Thyroid gland (tissue), 4 donors: ENCODE results near the gene AGBL4. TPM values are rescaled to one million over a fixed set of nuclear protein-coding genes. Genes with fewer than 3 reads are reported as not detected.

Experiments
- DNase-seq, 2 donors: peaks; one replicate each; pipeline ENCODE4 v3.0.0-alpha.2; 2019
- H3K27ac ChIP-seq, 3 donors: fragments of 200-600 bp; sonication (generic); 1 replicate in 2 of 3; 2 replicates in 1 of 3; pipeline ENCODE4 v1.5.1; 2016 to 2019; ENCODE audit warnings: mild to moderate bottlenecking in 1 of 3, moderate library complexity in 1 of 3
- H3K27me3 ChIP-seq: fragments of 200-600 bp; sonication (generic); one replicate; pipeline ENCODE4 v1.5.1; 2019
- H3K36me3 ChIP-seq, 2 donors: fragments of 200-600 bp; sonication (generic); one replicate each; pipeline ENCODE4 v1.5.1; 2016 to 2019
- H3K4me1 ChIP-seq, 2 donors: fragments of 200-600 bp; sonication (generic); one replicate each; pipeline ENCODE4 v1.5.1; 2017 to 2019
- H3K4me3 ChIP-seq, 3 donors: fragments of 200-600 bp; sonication (generic); replicated peaks in 1 of 3; 1 replicate in 2 of 3; 2 replicates in 1 of 3; pipeline ENCODE4 v1.5.1; 2016; ENCODE audit warnings: mild to moderate bottlenecking in 1 of 3
- H3K9me3 ChIP-seq: fragments of 200-600 bp; sonication (generic); one replicate; pipeline ENCODE4 v1.5.1; 2017
- CTCF ChIP-seq, 6 experiments: fragments of 200-600 bp in 3 of 6; fragments of 450-650 bp in 3 of 6; sonication (generic) in 3 of 6; IDR thresholded peaks; one replicate each; pipeline ENCODE4 v1.5.1; 2016 to 2019; ENCODE audit warnings: antibody characterized with exemption in 6 of 6, mild to moderate bottlenecking in 2 of 6, inconsistent platforms in 1 of 6, moderate library complexity in 1 of 6
- POLR2A ChIP-seq, 2 donors: fragments of 450-650 bp; IDR thresholded peaks; one replicate each; pipeline ENCODE4 v1.6.1; 2017; ENCODE audit warnings: antibody characterized with exemption in 2 of 2, mild to moderate bottlenecking in 2 of 2, moderate library complexity in 1 of 2
- WGBS, 2 donors: methylation state at CpG; one replicate each; pipeline ENCODE4 v1.1.5; 2017; 5-methylcytosine and 5-hydroxymethylcytosine counted together
- intact Hi-C: fragments of 100-400 bp; cut with DNase I; formaldehyde crosslinking; loops from one replicate; pipeline ENCODE4 v1.15.1; 2023
- total RNA-seq, 4 donors: library from RNA; depleted of rRNA; stranded (reverse); fragments of >200 nt; gene quantifications; one replicate each; pipeline ENCODE4 v1.2.3, GENCODE V29; 2016

AGBL4 gene
- total RNA-seq, 4 donors from 2014 or later: 2.1 to 6.0 (median 4.8) TPM

- DNase-seq: no peak
- no peak for TF ChIP-seq CTCF (IDR thresholded peaks at IDR 0.05)
- TF ChIP-seq POLR2A (IDR thresholded peaks at IDR 0.05): no peak
- Histone ChIP-seq H3K27me3 (no peaks in the 10 kb centered on the region), H3K4me1 (peaks cover 0 to 3% of the 10 kb centered on the region in 2 donors), H3K9me3 (no peaks in the 10 kb centered on the region), H3K36me3 (no peaks in the 10 kb centered on the region), H3K4me3 (no peak overlapping the region), H3K27ac (no peak overlapping the region)
- WGBS, 2 donors: 71 to 79% methylated on average over 3 of the region's 3 CpGs
- intact Hi-C loops: no loop called here
Observed at GRCh38 chr1:48683839-48684238, 1339.9 kb downstream of the AGBL4 start.

- intact Hi-C loops: no loop called here
- no peaks in the 10 kb centered on the region for H3K9me3 ChIP-seq
- no peaks in the 10 kb centered on the region for H3K4me1 ChIP-seq
- no peaks in the 10 kb centered on the region for H3K27me3 ChIP-seq
- TF ChIP-seq CTCF (IDR thresholded peaks at IDR 0.05) (no peak), POLR2A (IDR thresholded peaks at IDR 0.05) (no peak)
- no peak for DNase-seq
- no peak overlapping the region for H3K4me3 ChIP-seq
- no peak overlapping the region for H3K27ac ChIP-seq
- WGBS, 2 donors: 78 to 85% methylated on average over 4 of the region's 4 CpGs
- no peaks in the 10 kb centered on the region for H3K36me3 ChIP-seq
Observed at GRCh38 chr1:48681476-48682305, 1342.1 kb downstream of the AGBL4 start.

- intact Hi-C loops: no loop called here
- WGBS, 2 donors: 74 to 88% methylated on average over 10 of the region's 10 CpGs
- no peak overlapping the region for H3K27ac ChIP-seq
Observed at GRCh38 chr1:48680411-48681035, 1343.2 kb downstream of the AGBL4 start.

DNA sequence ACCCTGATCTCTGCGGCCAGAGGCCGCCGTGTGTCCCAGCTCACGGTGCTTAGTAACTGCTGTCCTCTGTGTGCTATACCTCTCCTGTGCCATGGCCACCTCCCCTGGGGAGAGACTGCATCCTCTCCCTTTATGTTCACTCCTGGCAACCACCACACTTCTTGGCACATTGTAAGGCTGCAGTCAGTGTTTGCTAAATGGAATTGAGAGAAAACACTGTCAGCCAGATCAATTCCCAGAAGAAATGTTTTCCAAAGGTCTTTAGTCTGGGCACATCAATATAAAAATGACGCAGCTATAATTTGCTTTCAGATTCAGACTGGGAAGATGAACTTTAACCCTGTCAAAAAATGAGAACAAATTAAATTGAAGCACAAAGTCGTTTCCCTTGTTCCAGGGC, 1343.9 kb downstream of the AGBL4 start:
- TF ChIP-seq CTCF (IDR thresholded peaks at IDR 0.05): no peak
- no peak for TF ChIP-seq POLR2A (IDR thresholded peaks at IDR 0.05)
- no peak overlapping the region for H3K4me3 ChIP-seq
- H3K36me3 ChIP-seq: no peaks in the 10 kb centered on the region
- intact Hi-C loops: loop anchor here (5.0 kb wide), 1 partner anchor 137 kb away; no protein-coding TSS in a partner anchor
- WGBS, 2 donors: 80 to 89% methylated on average over 6 of the region's 6 CpGs
- no peaks in the 10 kb centered on the region for H3K27me3 ChIP-seq
- DNase-seq: no peak
- H3K27ac ChIP-seq: no peak overlapping the region
- H3K9me3 ChIP-seq: no peaks in the 10 kb centered on the region
- H3K4me1 ChIP-seq: no peaks in the 10 kb centered on the region

More at GRCh38 chr1:48680411-48681035, 1343.2 kb downstream of the AGBL4 start:
- Histone ChIP-seq H3K36me3 (no peaks in the 10 kb centered on the region), H3K27me3 (no peaks in the 10 kb centered on the region), H3K4me1 (no peaks in the 10 kb centered on the region), H3K9me3 (no peaks in the 10 kb centered on the region), H3K4me3 (no peak overlapping the region)
- TF ChIP-seq CTCF (IDR thresholded peaks at IDR 0.05): no peak
- TF ChIP-seq POLR2A (IDR thresholded peaks at IDR 0.05): no peak
- DNase-seq: no peak
